Large intestine (tissue), 3 donors: ENCODE data around the gene TM7SF2. TPM values are rescaled to one million over a fixed set of nuclear protein-coding genes. Genes with fewer than 3 reads are reported as not detected.

ENCODE experiments used
- DNase-seq, 2 donors: peaks; one replicate each; pipeline versions ENCODE4 v3.0.0 to v3.0.0-alpha.2; 2013
- H3K27ac ChIP-seq: one replicate; pipeline ENCODE4 v1.5.1; 2013; ENCODE audit warnings: low read length
- H3K27me3 ChIP-seq: 2 replicates; pipeline ENCODE4 v1.6.1; 2013; ENCODE audit warnings: low read length; ENCODE audit not compliant: control insufficient read depth, insufficient read depth
- H3K36me3 ChIP-seq: 2 replicates; pipeline ENCODE4 v1.6.1; 2013; ENCODE audit warnings: low read length; ENCODE audit not compliant: control insufficient read depth, insufficient read depth
- H3K4me1 ChIP-seq: one replicate; pipeline ENCODE4 v1.6.1; 2013; ENCODE audit warnings: low read length; ENCODE audit not compliant: control insufficient read depth, insufficient read depth
- H3K4me3 ChIP-seq: one replicate; pipeline ENCODE4 v1.5.1; 2013; ENCODE audit warnings: low read length
- H3K9me3 ChIP-seq: one replicate; pipeline ENCODE4 v1.6.1; 2013; ENCODE audit warnings: mild to moderate bottlenecking, low read depth, low read length, moderate library complexity; ENCODE audit not compliant: control insufficient read depth
- WGBS: methylation state at CpG from one replicate; pipeline ENCODE4 v1.1.5; 2013; ENCODE audit warnings: low lambda C conversion rate; ENCODE audit not compliant: insufficient coverage; 5-methylcytosine and 5-hydroxymethylcytosine counted together
- polyA plus RNA-seq: library from polyadenylated mRNA; unstranded; fragments of 120-200 nt; gene quantifications from one replicate; pipeline ENCODE4 v1.2.1, GENCODE V29; 2013

Gene TM7SF2
- polyA plus RNA-seq, 1 donor, result 56.4 TPM

GRCh38 chr11:65072631-65072966, 39.1 kb upstream of the TM7SF2 start:
- no peak for DNase-seq
- no peak overlapping the region for H3K4me3 ChIP-seq
- H3K27me3 ChIP-seq, result no peaks in the 10 kb centered on the region
- H3K4me1 ChIP-seq, result peaks cover 9% of the 10 kb centered on the region
- WGBS, result no CpG with 5 or more reads among the region's 1 CpG
- H3K27ac ChIP-seq, result no peak overlapping the region
- no peaks in the 10 kb centered on the region for H3K9me3 ChIP-seq
- H3K36me3 ChIP-seq, result no peaks in the 10 kb centered on the region

GRCh38 chr11:65077451-65077850, 34.2 kb upstream of the TM7SF2 start:
- WGBS, result no CpG with 5 or more reads among the region's 4 CpGs
- no peak overlapping the region for H3K27ac ChIP-seq
- H3K27me3 ChIP-seq, result no peaks in the 10 kb centered on the region
- H3K4me1 ChIP-seq, result peaks cover 8% of the 10 kb centered on the region
- DNase-seq, result no peak
- H3K36me3 ChIP-seq, result peaks cover 8% of the 10 kb centered on the region
- no peak overlapping the region for H3K4me3 ChIP-seq
- no peaks in the 10 kb centered on the region for H3K9me3 ChIP-seq

GRCh38 chr11:65078151-65078550, 33.5 kb upstream of the TM7SF2 start:
- DNase-seq, result peak; percentile 54 to 66
- Histone ChIP-seq H3K27ac (no peak overlapping the region), H3K9me3 (no peaks in the 10 kb centered on the region), H3K4me1 (peaks cover 8% of the 10 kb centered on the region), H3K4me3 (no peak overlapping the region), H3K36me3 (peaks cover 8% of the 10 kb centered on the region), H3K27me3 (no peaks in the 10 kb centered on the region)
- no CpG with 5 or more reads among the region's 3 CpGs for WGBS

DNA sequence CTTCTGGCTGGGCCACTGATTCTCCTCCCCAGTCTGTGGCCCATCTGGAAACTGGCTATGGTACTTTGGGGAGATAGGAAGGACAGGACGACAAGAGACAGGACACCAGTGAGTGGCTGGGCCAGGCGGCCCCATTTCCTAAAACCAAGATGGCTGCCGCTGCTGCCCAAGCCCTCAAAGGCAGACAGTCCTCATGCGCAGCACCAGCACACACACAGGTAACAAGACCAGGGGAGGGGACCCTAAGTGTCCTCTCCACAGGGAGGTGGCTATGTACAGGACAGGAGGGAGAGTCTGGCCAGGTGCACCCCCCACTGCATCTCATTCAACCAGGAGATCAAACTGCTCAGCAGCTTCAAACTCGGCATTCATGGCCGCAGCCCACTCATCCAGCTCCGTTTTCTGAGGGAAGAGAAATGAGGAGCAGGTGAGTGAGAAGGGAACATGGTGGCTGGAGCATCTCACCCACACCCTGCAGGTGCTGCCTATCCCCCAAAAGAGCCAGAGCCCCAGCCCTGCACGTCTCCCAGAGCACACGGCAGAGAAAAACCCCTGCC, 32.8 kb upstream of the TM7SF2 start:
- Histone ChIP-seq H3K27ac (no peak overlapping the region), H3K36me3 (peaks cover 8% of the 10 kb centered on the region), H3K4me3 (no peak overlapping the region), H3K9me3 (no peaks in the 10 kb centered on the region), H3K27me3 (no peaks in the 10 kb centered on the region), H3K4me1 (peaks cover 8% of the 10 kb centered on the region)
- WGBS, result no CpG with 5 or more reads among the region's 9 CpGs
- no peak for DNase-seq

DNA sequence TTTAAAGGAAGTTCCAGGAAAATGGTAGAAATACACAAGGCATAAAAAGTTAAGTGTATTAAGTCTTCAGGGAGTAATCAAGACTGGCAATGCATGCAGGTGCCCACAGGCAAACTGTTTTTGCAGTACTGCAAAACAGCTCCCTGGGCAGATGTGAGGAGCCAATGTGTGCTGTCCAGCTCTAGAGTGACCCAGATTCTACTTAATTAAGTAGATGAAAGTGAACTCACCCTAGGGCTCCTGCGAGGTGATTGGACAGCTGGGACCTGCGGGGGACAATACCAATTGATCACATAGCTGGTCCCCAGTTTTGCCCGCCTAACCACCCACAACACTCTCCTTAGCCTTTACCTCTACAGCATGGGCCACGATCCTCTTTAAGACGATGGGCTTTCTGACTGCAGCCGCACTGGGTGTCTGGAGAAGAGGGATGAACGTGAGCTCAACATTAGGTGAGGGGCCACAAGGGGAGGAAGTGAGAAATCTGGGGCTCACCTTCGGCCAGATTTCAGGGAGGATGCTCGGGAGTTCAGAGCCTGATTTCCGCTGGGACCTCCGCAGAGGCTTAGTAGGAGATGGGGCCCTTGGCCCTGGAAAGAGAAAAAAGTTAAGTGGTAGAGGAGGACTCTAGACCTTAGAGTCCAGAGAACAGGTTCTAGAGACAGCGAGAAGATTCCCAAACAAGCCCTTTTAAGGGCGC, 28.4 kb upstream of the TM7SF2 start:
- H3K27me3 ChIP-seq, result no peaks in the 10 kb centered on the region
- DNase-seq, result peak in 1 of 2 donors; percentile 0
- H3K36me3 ChIP-seq, result peaks cover 43% of the 10 kb centered on the region
- H3K4me1 ChIP-seq, result peaks cover 12% of the 10 kb centered on the region
- no CpG with 5 or more reads among the region's 13 CpGs for WGBS
- H3K27ac ChIP-seq, result no peak overlapping the region
- H3K9me3 ChIP-seq, result no peaks in the 10 kb centered on the region
- peak overlapping the region; percentile 86 for H3K4me3 ChIP-seq

GRCh38 chr11:65083834-65084597, 27.7 kb upstream of the TM7SF2 start, which contains the start of the genes CDCA5 and ZFPL1:
Gene CDCA5, minus strand, starts transcription at chr11:65084040. Its CDS starts 62 bp downstream, at chr11:65083978.
Gene ZFPL1, plus strand, starts transcription at chr11:65084222. Its CDS starts 477 bp downstream, at chr11:65084699.
- no CpG with 5 or more reads among the region's 79 CpGs for WGBS
- H3K27ac ChIP-seq, result peak within 1 kb of the TSS; percentile 94

DNA sequence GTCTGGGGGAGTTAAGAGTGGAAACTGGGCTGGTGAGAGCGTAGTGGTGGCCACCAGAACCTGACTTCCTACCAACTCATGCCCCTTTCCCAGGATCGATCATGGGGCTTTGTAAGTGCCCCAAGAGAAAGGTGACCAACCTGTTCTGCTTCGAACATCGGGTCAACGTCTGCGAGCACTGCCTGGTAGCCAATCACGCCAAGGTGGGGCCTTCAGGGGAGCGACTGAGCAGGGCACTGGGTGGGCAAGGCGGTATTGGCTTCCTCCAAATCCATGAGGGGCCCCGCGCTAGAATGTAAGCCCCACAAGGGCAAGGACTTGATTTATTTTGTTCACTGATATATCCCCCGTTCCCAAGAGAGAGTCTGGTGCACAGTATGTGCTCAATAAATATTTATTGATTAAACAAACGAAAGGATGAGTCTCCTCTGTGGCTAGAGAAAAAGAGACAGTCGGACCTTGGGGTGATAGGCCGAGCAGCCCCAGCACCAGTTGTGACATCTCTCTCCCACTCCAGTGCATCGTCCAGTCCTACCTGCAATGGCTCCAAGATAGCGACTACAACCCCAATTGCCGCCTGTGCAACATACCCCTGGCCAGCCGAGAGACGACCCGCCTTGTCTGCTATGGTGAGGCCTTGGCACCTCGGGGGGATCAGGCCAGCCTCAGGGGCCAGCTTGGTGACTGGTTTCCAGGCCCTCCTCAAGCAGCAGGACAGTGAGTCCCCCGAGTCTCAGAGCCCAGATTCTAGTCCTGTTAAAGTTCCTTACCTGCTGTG, 26.9 kb upstream of the TM7SF2 start:
- Histone ChIP-seq H3K9me3 (no peaks in the 10 kb centered on the region), H3K27ac (peak overlapping the region; percentile 94), H3K4me1 (peaks cover 7% of the 10 kb centered on the region), H3K36me3 (peaks cover 53% of the 10 kb centered on the region), H3K4me3 (peak overlapping the region; percentile 86), H3K27me3 (no peaks in the 10 kb centered on the region)
- 80% methylated on average over 1 of the region's 23 CpGs for WGBS
- peak in 1 of 2 donors; percentile 2 for DNase-seq

More at GRCh38 chr11:65083834-65084597, 27.7 kb upstream of the TM7SF2 start, which contains the start of the genes CDCA5 and ZFPL1:
- peak within 1 kb of the TSS; percentile 86 for H3K4me3 ChIP-seq
- H3K4me1 ChIP-seq, result peaks cover 7% of the 10 kb centered on the region
- H3K9me3 ChIP-seq, result no peaks in the 10 kb centered on the region
- peaks cover 50% of the 10 kb centered on the region for H3K36me3 ChIP-seq
- peak; percentile 96 for DNase-seq
- H3K27me3 ChIP-seq, result no peaks in the 10 kb centered on the region

DNA sequence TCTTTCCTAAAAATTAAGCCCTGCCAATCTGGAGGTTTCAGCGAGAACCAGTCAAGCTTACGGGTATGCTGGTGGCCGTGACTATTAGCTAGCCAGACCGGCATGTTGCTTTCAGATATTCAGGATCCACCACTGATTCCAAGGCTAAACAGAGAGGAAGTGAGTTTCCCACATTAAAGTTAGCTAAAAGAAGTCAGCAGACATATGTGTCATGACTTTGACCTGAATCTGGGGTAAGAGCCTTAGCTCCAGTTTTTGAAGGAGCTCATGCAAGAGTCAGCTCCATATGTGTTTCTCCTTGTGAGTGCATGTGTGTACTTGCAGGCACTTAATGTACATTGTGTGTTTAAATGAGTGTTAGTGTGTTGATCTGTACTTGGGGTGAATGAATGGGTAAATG, 26.2 kb upstream of the TM7SF2 start:
- peaks cover 53% of the 10 kb centered on the region for H3K36me3 ChIP-seq

DNA sequence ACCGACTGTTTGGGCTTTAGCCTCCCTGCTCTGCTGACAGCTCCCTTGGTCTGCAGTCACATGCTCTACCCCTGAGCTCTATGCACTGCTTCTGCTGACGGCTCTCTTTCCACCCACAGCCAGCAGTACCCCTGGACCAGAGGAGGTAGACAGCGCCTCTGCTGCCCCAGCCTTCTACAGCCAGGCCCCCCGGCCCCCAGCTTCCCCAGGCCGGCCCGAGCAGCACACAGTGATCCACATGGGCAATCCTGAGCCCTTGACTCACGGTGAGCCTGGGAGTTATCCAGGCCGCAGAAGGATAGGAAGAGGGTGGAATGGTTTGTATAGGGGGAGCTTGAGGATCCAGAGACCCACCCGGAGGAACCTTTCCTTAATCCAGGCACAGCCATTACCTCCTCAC, 24.9 kb upstream of the TM7SF2 start:
- H3K36me3 ChIP-seq, result peaks cover 52% of the 10 kb centered on the region
- H3K9me3 ChIP-seq, result no peaks in the 10 kb centered on the region
- DNase-seq, result no peak
- no CpG with 5 or more reads among the region's 9 CpGs for WGBS
- peaks cover 7% of the 10 kb centered on the region for H3K4me1 ChIP-seq
- no peak overlapping the region for H3K4me3 ChIP-seq
- no peak overlapping the region for H3K27ac ChIP-seq
- H3K27me3 ChIP-seq, result no peaks in the 10 kb centered on the region

More for the DNA sequence above, 26.2 kb upstream of the TM7SF2 start:
- Histone ChIP-seq H3K4me3 (no peak overlapping the region), H3K4me1 (peaks cover 7% of the 10 kb centered on the region), H3K27ac (no peak overlapping the region), H3K27me3 (no peaks in the 10 kb centered on the region), H3K9me3 (no peaks in the 10 kb centered on the region)
- DNase-seq, result no peak
- WGBS, result no CpG with 5 or more reads among the region's 4 CpGs

DNA sequence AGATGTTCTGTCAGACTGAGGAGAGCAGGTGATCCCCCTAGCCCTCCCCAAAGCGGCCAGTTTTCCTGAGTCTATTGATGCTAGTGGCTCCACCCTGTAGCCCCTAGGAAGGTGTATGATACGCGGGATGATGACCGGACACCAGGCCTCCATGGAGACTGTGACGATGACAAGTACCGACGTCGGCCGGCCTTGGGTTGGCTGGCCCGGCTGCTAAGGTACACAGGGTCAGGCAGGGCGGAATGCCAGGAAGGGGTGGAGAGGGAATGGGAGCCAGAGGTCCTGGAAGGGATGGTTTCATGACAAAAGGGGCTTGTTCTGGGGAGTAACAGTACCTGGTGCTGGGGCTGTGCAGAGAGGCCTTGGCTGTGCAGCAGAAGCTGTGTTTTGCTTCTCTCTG, 24.5 kb upstream of the TM7SF2 start:
- whole genome bisulfite sequencing, result 100% methylated on average over 1 of the region's 11 CpGs
- Histone ChIP-seq H3K4me3 (no peak overlapping the region), H3K27me3 (no peaks in the 10 kb centered on the region), H3K9me3 (no peaks in the 10 kb centered on the region), H3K27ac (no peak overlapping the region), H3K4me1 (peaks cover 7% of the 10 kb centered on the region), H3K36me3 (peaks cover 52% of the 10 kb centered on the region)
- no peak for DNase-seq
